Effector CD4-positive, alpha-beta T cell (primary cell): Measurements from ENCODE around the gene THBD.

Experiments used
- DNase-seq: peaks from one replicate; pipeline ENCODE4 v3.0.0-alpha.2; 2020

Gene THBD

DNA sequence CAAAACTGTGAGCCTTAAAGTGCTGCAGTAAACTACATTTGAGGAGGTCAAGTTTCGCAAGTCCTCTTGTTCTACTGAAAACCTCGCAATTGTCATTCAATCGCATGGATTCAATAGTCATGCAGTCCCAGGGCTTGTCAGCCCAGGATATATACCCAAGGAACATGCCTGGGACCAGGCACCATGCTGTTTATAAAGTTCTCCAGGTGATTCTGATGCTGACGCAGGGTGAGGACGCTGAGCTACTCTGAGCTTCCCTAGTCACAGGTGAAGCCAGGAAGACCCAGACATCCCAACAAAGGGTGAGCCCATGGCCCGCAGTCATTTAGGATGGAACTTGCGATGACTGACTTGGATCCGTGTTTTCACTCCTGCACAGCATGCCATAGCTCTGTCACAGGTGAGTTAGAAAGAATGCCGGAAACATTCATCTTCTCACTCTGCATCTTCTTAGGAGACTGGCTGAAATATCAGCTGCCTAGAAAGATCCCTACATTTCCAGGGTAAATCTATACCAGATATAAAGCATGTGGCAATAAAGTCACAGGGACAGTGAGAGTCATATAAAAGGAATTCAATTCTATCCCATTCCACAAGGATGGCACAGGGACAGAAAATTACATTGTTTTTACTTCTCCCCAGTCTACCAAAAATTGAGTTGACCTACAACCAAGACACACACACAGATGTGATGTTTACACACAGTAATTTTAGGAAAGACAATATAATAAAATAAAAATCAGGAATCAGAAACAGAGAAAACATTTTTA, 41.4 kb downstream of the THBD start:
- no peak for DNase-seq

DNA sequence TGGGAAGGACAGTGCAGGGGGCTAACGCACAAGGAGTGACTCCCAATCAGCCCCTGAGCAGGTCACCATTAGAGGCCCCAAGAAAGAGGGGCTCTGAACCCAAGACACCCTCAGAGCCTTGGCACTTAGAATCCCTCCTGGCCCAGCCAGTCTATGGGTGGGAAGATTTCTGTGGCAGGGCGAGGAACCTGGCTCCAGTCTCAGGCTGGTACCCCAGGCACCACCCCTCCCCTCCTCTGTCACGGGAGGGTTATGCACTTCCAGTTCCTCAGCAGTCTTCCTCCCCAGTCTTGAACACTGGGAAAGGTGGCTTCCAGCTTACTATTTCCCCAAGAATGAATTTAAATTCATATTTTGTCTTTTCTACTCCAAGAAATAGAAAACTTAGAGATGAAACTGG, 42.0 kb downstream of the THBD start:
- DNase-seq: no peak

DNA sequence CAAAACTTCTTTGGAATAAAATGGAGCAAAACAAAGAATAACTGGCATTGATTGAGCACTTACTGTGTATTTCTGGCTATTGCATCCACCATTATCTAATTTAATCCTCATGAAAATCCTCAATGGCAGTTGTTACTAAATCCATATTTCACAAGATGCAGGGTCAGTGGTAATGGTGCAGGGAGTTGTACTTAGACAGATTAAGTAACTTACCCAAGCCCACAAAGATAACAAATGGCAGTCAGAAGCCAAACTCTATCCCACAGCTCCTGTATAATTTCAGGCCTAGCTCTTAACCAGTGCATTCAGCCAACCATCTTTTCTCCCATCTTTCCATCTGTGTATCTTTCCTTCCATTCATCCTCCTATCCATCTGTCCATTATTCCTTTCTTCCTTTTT, 43.7 kb downstream of the THBD start:
- no peak for DNase-seq

DNA sequence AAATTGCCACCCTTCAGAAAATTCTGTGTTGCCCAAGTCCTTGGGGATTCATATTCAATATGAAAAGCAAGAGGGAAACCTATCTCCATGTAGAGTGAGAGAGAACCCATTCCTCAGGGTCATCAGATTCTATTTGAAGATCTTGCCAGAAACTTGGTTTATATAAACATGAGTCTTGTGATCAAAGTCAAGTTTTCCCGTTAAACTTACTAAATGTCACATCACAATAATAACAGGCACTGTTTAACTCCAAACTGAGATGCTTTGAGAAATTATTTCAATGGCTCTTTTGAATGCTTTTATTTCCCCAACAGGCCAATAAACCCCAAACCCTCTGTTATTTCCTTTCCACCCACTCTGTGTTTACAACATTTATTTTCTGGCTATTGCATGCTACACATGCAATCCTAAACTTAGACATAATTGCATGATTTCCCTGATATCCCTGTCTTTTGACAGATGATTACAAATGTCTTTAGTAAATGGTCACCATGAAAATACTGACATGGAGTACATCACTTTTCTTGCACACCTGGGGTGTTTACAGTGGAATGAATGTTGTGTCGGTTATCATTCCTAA, 45.5 kb downstream of the THBD start:
- no peak for DNase-seq

DNA sequence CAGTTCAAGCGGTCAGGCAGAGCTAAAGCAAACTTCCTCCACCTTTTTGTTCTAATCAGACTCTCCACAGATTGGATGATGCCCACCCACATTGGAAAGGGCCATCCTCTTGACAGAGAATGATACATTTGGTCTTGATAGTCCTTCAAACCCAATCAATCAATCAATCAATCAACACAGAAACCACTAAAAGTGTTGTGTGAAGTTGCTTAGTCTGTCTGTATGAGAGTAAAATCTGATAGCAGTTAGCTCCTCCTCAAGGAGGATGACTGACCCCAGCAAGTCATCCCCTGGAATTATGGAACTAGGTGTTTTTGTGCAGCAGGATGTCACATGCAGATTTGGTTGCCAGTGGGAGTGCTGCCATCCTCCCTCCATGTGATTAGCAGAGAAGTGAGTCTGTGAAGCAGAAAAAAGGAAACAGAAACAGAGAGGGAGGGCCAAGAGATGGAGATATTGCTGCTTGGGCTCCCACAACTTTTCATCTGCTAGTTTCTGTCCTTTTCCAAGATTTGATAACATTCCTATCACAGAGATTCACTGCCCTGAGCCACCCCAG, 46.3 kb downstream of the THBD start:
- DNase-seq: no peak

DNA sequence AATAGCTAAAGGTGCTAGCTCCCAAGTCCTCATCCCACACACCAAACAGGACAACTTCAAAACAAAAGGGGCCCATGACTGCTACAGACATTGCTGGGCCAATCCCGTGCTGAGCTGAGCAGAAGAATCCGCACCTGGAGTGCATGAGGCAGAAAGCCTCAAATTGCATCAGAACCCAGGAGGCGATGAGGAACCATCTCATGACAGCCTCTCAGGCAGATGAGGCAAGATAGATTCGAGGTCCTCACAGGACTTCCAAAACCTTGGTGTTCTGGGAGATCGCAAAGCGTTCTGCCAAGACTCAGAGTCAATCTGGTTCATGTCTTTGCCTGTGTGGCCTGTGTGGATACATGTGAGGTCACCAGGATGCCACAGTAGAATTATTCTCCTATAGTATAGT, 47.2 kb downstream of the THBD start:
- no peak for DNase-seq

DNA sequence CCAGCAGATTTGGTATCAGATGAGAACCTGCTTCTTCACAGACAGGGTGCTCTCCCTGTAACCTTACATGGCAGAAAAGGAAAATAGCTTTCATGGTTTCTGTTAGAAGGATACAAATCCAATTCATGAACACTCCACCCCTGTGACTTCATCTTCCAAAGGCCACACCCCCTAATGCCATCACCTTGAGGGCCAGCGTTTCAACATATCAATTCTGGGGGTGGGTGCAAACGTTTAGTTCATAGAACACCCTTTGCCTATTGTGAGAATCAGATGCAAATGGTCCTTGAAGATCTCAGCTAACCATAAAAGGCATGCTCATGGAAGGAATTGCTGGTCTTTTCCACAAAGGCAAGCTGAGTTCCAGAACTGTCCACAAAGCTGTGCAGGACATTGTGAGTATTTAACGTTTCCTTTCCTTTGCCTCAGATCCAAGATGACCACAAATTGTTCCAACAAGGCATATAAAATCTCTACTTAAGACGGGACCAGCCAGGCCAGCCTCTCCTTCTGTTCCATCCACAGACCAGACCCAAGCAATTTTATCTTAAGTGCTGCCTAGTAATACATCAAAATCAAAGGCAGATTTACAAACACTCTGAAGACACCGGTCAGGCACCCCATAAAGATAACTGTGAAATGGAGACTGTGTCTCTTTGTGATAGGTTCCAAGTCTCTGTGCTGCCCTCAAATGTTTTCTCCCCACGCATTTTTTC, 49.1 kb downstream of the THBD start:
- DNase-seq: no peak

DNA sequence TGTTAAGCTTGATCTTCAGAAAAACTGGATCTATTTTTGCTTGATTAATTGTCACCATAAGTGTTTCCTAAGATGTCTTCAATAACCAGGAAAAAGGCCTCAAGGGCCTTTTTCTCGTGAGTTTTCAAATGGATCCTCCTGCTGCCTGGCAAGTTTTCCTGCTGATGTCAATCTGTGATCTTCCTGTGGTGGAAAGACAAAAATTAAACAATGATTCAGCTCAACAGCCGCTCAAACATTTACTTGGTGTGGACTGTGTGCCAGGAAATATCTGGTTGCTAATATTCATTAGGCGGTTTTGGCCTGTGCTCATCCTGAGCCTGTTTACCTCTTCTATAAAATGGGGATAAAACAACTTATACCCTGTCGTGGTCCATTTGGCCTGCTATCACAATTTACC, 49.7 kb downstream of the THBD start:
- no peak for DNase-seq

DNA sequence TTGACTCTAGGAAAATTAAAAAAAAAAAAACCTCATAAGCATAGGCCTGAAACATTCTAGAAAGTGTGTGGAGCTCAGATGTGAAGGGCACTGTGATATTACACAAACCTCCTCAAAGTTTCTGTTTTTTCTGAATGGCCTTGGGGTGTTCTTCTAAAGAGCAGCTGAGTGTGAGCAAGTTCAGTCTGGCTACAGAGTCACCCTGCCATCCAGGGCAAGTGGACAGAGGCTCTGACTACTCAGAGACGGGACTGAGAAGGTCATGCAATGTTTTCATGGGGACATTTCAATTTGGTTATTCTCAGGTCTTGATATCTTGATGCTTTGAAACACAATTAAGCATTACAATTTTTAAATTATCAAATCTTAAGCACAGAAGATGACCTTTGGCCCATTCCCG, 51.0 kb downstream of the THBD start:
- no peak for DNase-seq

DNA sequence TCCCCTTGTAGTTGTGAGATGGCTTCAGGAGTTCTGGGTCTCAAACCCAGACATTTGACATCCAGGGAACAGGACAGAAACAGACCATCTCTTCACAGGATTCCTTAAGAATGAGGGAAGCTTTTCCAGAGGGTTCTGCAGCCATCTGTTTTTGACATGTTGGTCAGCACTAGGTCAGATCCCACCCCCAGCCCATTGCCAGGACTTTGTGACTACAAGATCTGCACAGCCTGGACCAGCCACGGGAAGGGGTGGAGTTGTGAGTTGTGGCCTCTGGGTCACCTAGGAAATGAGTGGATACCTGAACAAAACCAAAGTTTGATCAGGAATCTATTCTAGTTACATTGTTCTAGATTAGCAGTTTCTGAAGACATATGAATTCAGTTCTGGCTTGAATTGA, 53.5 kb downstream of the THBD start:
- no peak for DNase-seq
